Renal cortex interstitium (tissue), 11 donors: Measurements from ENCODE around the gene EDEM1. TPM values are rescaled to one million over a fixed set of nuclear protein-coding genes. Genes with fewer than 3 reads are reported as not detected.
A peak's percentile ranks its signal among the peaks of the same experiment; 100 is the strongest.

Experiments
- DNase-seq, 11 donors: peaks; one replicate each; pipeline ENCODE4 v3.0.0-alpha.2; 2013; ENCODE audit warnings: low read depth in 9 of 11, low spot score in 4 of 11; ENCODE audit errors: extremely low read depth in 1 of 11
- polyA plus RNA-seq, 3 donors: library from polyadenylated mRNA; unstranded; fragments of 120-200 nt; gene quantifications; one replicate each; pipeline ENCODE4 v1.2.1, GENCODE V29; 2013; ENCODE audit not compliant: insufficient read length in 3 of 3

EDEM1 gene
- polyA plus RNA-seq, 3 donors, result 17.1 to 24.1 (median 20.7) TPM

GRCh38 chr3:5192571-5193365 is 5.3 kb downstream of the EDEM1 start:
- no peak for DNase-seq

- DNase-seq, result no peak
Measured at GRCh38 chr3:5194341-5194740, 6.8 kb downstream of the EDEM1 start.

- DNase-seq, result no peak
Measured at GRCh38 chr3:5194801-5195509, 7.4 kb downstream of the EDEM1 start.

GRCh38 chr3:5195605-5196004 is 8.1 kb downstream of the EDEM1 start:
- no peak for DNase-seq

- DNase-seq, result no peak
Measured at GRCh38 chr3:5197022-5197421, 9.5 kb downstream of the EDEM1 start.

GRCh38 chr3:5197470-5198312 is 10.2 kb downstream of the EDEM1 start:
- no peak for DNase-seq

- DNase-seq, result no peak
Measured at GRCh38 chr3:5198313-5198677, 10.8 kb downstream of the EDEM1 start.

GRCh38 chr3:5198986-5199731 is 11.7 kb downstream of the EDEM1 start:
- no peak for DNase-seq

GRCh38 chr3:5201536-5201935 is 14.0 kb downstream of the EDEM1 start:
- no peak for DNase-seq

- DNase-seq, result no peak
Measured at GRCh38 chr3:5202222-5202621, 14.7 kb downstream of the EDEM1 start.

GRCh38 chr3:5205165-5205941 is 17.8 kb downstream of the EDEM1 start:
- DNase-seq, result no peak

- no peak for DNase-seq
Measured at GRCh38 chr3:5210926-5211325, 23.4 kb downstream of the EDEM1 start.

- no peak for DNase-seq
Measured at GRCh38 chr3:5212628-5213573, 25.4 kb downstream of the EDEM1 start.

GRCh38 chr3:5213574-5213966 is 26.1 kb downstream of the EDEM1 start:
- DNase-seq, result no peak

GRCh38 chr3:5214352-5214751 is 26.8 kb downstream of the EDEM1 start:
- DNase-seq, result no peak

- peak in 2 of 11 donors; percentile 17 to 39 for DNase-seq
Measured at GRCh38 chr3:5217824-5218595, 30.5 kb downstream of the EDEM1 start.

- DNase-seq, result no peak
Measured at GRCh38 chr3:5218815-5219214, 31.3 kb downstream of the EDEM1 start.
